Astrocyte of the cerebellum (primary cell): ENCODE results near the gene METTL21A.
"Not testable (repeated sequence)": the region's sequence is repeated elsewhere in the genome, so short reads cannot be mapped to it uniquely, and the experiment has no call there.

ENCODE experiments used
- DNase-seq: peaks from one replicate; pipeline ENCODE4 v3.0.0-alpha.2; 2011; ENCODE audit warnings: low read depth
- H3K4me3 ChIP-seq: 2 replicates; pipeline ENCODE4 v1.5.1; 2011; ENCODE audit warnings: mild to moderate bottlenecking, low read depth, low read length, moderate library complexity
- in situ Hi-C: cut with HindIII; loops from 2 replicates; pipeline ENCODE4 v1.10.0; 2017; ENCODE audit warnings: low sequenced_read_pairs
- TF ChIP-seq, protein P1 (sequence below): IDR thresholded peaks from 2 replicates; pipeline ENCODE4 v1.5.1; 2012; ENCODE audit warnings: low read length, low read depth, moderate library complexity, mild to moderate bottlenecking; ENCODE audit errors: missing control alignments

METTL21A gene

GRCh38 chr2:207640160-207640559 lies 15.0 kb upstream of the METTL21A start:
- no peak for DNase-seq
- no peak overlapping the region for H3K4me3 ChIP-seq
- in situ Hi-C loops, result no loop called here
- TF ChIP-seq, protein P1, sequence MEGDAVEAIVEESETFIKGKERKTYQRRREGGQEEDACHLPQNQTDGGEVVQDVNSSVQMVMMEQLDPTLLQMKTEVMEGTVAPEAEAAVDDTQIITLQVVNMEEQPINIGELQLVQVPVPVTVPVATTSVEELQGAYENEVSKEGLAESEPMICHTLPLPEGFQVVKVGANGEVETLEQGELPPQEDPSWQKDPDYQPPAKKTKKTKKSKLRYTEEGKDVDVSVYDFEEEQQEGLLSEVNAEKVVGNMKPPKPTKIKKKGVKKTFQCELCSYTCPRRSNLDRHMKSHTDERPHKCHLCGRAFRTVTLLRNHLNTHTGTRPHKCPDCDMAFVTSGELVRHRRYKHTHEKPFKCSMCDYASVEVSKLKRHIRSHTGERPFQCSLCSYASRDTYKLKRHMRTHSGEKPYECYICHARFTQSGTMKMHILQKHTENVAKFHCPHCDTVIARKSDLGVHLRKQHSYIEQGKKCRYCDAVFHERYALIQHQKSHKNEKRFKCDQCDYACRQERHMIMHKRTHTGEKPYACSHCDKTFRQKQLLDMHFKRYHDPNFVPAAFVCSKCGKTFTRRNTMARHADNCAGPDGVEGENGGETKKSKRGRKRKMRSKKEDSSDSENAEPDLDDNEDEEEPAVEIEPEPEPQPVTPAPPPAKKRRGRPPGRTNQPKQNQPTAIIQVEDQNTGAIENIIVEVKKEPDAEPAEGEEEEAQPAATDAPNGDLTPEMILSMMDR, result no peak

DNA sequence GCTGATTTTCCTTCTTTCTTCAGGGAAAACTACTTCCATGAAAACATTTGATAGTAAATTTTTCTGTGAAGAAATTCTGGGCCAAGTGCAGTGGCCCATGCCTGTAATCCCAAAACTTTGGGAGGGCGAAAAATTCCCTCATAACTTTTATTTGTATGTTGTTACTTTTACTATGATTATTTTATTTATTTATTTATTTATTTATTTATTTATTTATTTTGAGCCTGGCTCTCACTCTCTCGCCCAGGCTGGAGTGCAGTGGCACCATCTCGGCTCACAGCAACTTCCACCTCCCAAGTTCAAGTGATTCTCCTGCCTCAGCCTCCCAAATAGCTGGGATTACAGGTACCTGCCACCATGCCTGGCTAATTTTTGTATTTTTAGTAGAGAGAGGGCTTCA lies 14.1 kb upstream of the METTL21A start:
- DNase-seq, in situ Hi-C loops, H3K4me3 ChIP-seq: not testable (repeated sequence)

- in situ Hi-C loops, result no loop called here
- no peak for DNase-seq
- TF ChIP-seq, protein P1, result no peak
- no peak overlapping the region for H3K4me3 ChIP-seq
These were observed 10.4 kb upstream of the METTL21A start for GRCh38 chr2:207635468-207636200.

DNA sequence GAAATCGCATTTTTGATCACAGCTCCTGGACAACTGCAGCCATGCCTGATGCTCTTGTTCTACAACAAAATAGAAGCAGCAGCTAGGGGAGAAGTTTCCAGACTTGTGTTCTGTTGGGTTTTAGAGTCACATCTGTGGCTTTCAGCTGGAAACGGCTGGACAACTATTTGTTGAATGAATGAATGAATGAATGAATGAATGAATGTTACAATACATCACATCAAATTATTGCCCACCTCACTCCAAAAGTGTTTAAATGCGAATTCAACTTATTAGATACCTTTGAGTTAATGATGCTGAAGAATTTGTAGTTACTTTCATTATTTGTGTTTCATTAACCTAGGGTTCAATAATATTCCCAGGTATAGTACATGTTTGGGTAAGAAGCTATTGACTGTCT lies 8.5 kb upstream of the METTL21A start:
- DNase-seq, result no peak
- H3K4me3 ChIP-seq, result no peak overlapping the region
- in situ Hi-C loops, result no loop called here
- TF ChIP-seq, protein P1, result no peak

GRCh38 chr2:207632575-207633493 lies 7.6 kb upstream of the METTL21A start:
- TF ChIP-seq, protein P1, result no peak
- H3K4me3 ChIP-seq, result no peak overlapping the region
- in situ Hi-C loops, result no loop called here
- DNase-seq, result no peak

DNA sequence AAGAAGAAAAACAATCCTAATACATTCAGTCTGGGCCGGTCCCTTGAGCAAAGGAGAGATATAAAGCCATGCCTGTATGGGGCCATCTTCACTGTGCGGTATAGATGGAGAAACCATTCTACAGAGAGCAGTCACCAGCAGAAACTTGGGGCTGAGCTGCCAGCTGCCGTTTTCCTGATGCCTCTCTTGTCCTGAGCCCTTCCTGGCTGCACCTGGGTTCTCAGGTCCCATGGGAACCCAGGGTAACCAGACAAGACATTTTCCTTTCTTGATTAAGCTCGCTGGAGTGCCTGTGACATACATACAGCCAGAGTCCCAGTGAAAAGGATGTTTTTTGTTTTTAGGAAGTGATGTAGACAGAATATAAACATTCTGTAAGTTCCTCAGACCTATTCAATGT lies 5.3 kb upstream of the METTL21A start:
- TF ChIP-seq, protein P1, result no peak
- in situ Hi-C loops, result no loop called here
- no peak overlapping the region for H3K4me3 ChIP-seq
- DNase-seq, result no peak

DNA sequence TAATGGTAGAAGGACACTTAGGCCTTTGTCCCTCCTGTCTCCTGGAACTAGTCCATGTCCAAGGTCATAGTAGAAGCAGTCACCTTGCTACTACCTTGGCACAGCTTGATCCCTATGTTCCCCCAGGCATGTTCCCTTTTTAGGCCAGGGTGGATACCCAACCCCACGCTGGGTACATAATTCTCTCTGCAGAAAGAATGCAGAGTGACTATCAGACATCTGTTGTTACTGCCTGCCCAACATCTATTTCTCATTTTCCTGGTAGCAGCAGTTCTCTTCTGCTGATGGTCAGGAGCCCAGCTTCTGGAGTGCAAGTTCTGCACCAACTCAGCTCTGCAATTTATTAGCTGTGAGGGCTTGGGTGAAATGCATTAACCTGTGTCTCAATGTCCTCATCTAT lies 4.4 kb upstream of the METTL21A start:
- in situ Hi-C loops, result no loop called here
- TF ChIP-seq, protein P1, result no peak
- no peak overlapping the region for H3K4me3 ChIP-seq
- no peak for DNase-seq
